OCI-LY3 (cell line): ENCODE results near the gene CTDP1.

Experiments
- H2AFZ ChIP-seq: fragments of 200-600, 300-600 bp; shearing (Covaris generic); 2 replicates; pipeline ENCODE4 v1.6.0; 2014; ENCODE audit warnings: antibody characterized with exemption, low read depth, low read length
- H3K27ac ChIP-seq: fragments of 200-600, 300-600 bp; sonication (generic); 2 replicates; pipeline ENCODE4 v1.5.1; 2014; ENCODE audit warnings: mild to moderate bottlenecking, low read length, moderate library complexity, mixed read lengths
- H3K27me3 ChIP-seq: fragments of 200-600, 300-600 bp; sonication (generic); 2 replicates; pipeline ENCODE4 v1.6.1; 2014; ENCODE audit warnings: low read depth, low read length, mixed read lengths
- H3K36me3 ChIP-seq: fragments of 200-600, 300-600 bp; sonication (generic); replicated peaks from 2 replicates; pipeline ENCODE3; 2014; ENCODE audit warnings: low read depth, low read length, mixed read lengths
- H3K4me1 ChIP-seq: fragments of 300-600, 200-600 bp; sonication (generic); 2 replicates; pipeline ENCODE4 v1.6.1; 2014; ENCODE audit warnings: low read length, mixed read lengths
- H3K4me2 ChIP-seq: fragments of 200-600, 300-600 bp; sonication (generic); 2 replicates; pipeline ENCODE4 v1.6.1; 2014; ENCODE audit warnings: low read length, mixed read lengths
- H3K4me3 ChIP-seq: fragments of 300-600, 200-600 bp; sonication (generic); 2 replicates; pipeline ENCODE4 v1.5.1; 2014; ENCODE audit warnings: antibody characterized with exemption, mild to moderate bottlenecking, low read length, moderate library complexity
- H3K79me2 ChIP-seq: fragments of 300-600, 200-600 bp; shearing (Covaris generic); 2 replicates; pipeline ENCODE4 v1.6.1; 2014; ENCODE audit warnings: mild to moderate bottlenecking, low read length, mixed read lengths
- H3K9ac ChIP-seq: fragments of 300-600, 200-600 bp; shearing (Covaris generic); 2 replicates; pipeline ENCODE4 v1.6.0; 2014; ENCODE audit warnings: mild to moderate bottlenecking, low read length, moderate library complexity
- H3K9me3 ChIP-seq: fragments of 200-600, 300-600 bp; shearing (Covaris generic); 2 replicates; pipeline ENCODE4 v1.6.1; 2014; ENCODE audit warnings: low read length, mixed read lengths; ENCODE audit not compliant: insufficient read depth
- H4K20me1 ChIP-seq: fragments of 200-600, 300-600 bp; sonication (generic); 2 replicates; pipeline ENCODE4 v1.6.1; 2016; ENCODE audit warnings: low read length, mixed read lengths; ENCODE audit not compliant: insufficient read depth
- CTCF ChIP-seq: fragments of 200-600, 300-600 bp; sonication (generic); IDR thresholded peaks from 2 replicates; pipeline ENCODE4 v1.5.1; 2014; ENCODE audit warnings: antibody characterized with exemption, low read length, low read depth
- EZH2phosphoT487 ChIP-seq: fragments of 200-600 bp; shearing (Covaris generic); IDR thresholded peaks from 2 replicates; pipeline ENCODE4 v1.6.1; 2018; ENCODE audit warnings: antibody characterized with exemption, mixed run types, low read depth

CTDP1 gene

GRCh38 chr18:79632765-79633164 lies 46.8 kb upstream of the CTDP1 start:
- H3K9ac ChIP-seq = no peak overlapping the region
- peaks cover 8% of the 10 kb centered on the region for H3K4me1 ChIP-seq
- no peaks in the 10 kb centered on the region for H3K27me3 ChIP-seq
- no peaks in the 10 kb centered on the region for H3K9me3 ChIP-seq
- no peaks in the 10 kb centered on the region for H4K20me1 ChIP-seq
- no peak for TF ChIP-seq CTCF
- TF ChIP-seq EZH2phosphoT487 = no peak
- no peak overlapping the region for H3K27ac ChIP-seq
- H3K4me2 ChIP-seq = no peak overlapping the region
- H2AFZ ChIP-seq = no peak overlapping the region
- H3K4me3 ChIP-seq = no peak overlapping the region
- H3K36me3 ChIP-seq = no peaks in the 10 kb centered on the region
- H3K79me2 ChIP-seq = no peaks in the 10 kb centered on the region

GRCh38 chr18:79634186-79634585 lies 45.4 kb upstream of the CTDP1 start:
- Histone ChIP-seq H2AFZ (no peak overlapping the region), H3K79me2 (no peaks in the 10 kb centered on the region), H3K27ac (no peak overlapping the region), H3K4me2 (no peak overlapping the region), H4K20me1 (no peaks in the 10 kb centered on the region), H3K9ac (no peak overlapping the region), H3K27me3 (no peaks in the 10 kb centered on the region), H3K4me3 (no peak overlapping the region), H3K4me1 (peaks cover 12% of the 10 kb centered on the region), H3K36me3 (no peaks in the 10 kb centered on the region), H3K9me3 (no peaks in the 10 kb centered on the region)
- TF ChIP-seq EZH2phosphoT487 (no peak), CTCF (no peak)

GRCh38 chr18:79634593-79635426 lies 44.8 kb upstream of the CTDP1 start:
- Histone ChIP-seq H3K4me2 (no peak overlapping the region), H3K9ac (no peak overlapping the region), H3K4me1 (peaks cover 18% of the 10 kb centered on the region), H3K79me2 (no peaks in the 10 kb centered on the region), H3K9me3 (no peaks in the 10 kb centered on the region), H3K27me3 (no peaks in the 10 kb centered on the region), H2AFZ (no peak overlapping the region), H4K20me1 (no peaks in the 10 kb centered on the region), H3K4me3 (no peak overlapping the region), H3K36me3 (no peaks in the 10 kb centered on the region), H3K27ac (no peak overlapping the region)
- no peak for TF ChIP-seq CTCF
- TF ChIP-seq EZH2phosphoT487 = no peak

- Histone ChIP-seq H3K9ac (no peak overlapping the region), H4K20me1 (no peaks in the 10 kb centered on the region), H3K9me3 (no peaks in the 10 kb centered on the region), H3K27ac (no peak overlapping the region), H3K27me3 (no peaks in the 10 kb centered on the region), H3K4me2 (no peak overlapping the region), H3K4me1 (peaks cover 24% of the 10 kb centered on the region), H3K36me3 (no peaks in the 10 kb centered on the region), H3K79me2 (no peaks in the 10 kb centered on the region), H3K4me3 (no peak overlapping the region), H2AFZ (no peak overlapping the region)
- TF ChIP-seq EZH2phosphoT487 (no peak), CTCF (no peak)
These were observed 44.2 kb upstream of the CTDP1 start for GRCh38 chr18:79635427-79635726.
